Fibroblast of lung (primary cell): ENCODE measurements around the gene STIL. TPM values are rescaled to one million over a fixed set of nuclear protein-coding genes. Genes with fewer than 3 reads are reported as not detected.

Experiments used
- DNase-seq, 2 donors: peaks; one replicate each; pipeline versions ENCODE4 v3.0.0 to v3.0.0-alpha.2; 2010; ENCODE audit warnings: low read depth in 2 of 2
- H2AFZ ChIP-seq: 2 replicates; pipeline ENCODE4 v1.5.1; 2012; ENCODE audit warnings: low read length, control low read depth, inconsistent platforms
- H3K27ac ChIP-seq: 2 replicates; pipeline ENCODE4 v1.5.1; 2011; ENCODE audit warnings: low read length, control low read depth; ENCODE audit not compliant: insufficient read depth
- H3K27me3 ChIP-seq: 2 replicates; pipeline ENCODE4 v1.5.1; 2011; ENCODE audit warnings: mild to moderate bottlenecking, low read length; ENCODE audit not compliant: control insufficient read depth, insufficient read depth
- H3K36me3 ChIP-seq: 2 replicates; pipeline ENCODE4 v1.5.1; 2011; ENCODE audit warnings: low read length; ENCODE audit not compliant: control insufficient read depth, insufficient read depth
- H3K4me1 ChIP-seq: 2 replicates; pipeline ENCODE4 v1.5.1; 2011; ENCODE audit warnings: low read length; ENCODE audit not compliant: control insufficient read depth, insufficient read depth; ENCODE audit errors: extremely low read depth
- H3K4me2 ChIP-seq: 2 replicates; pipeline ENCODE4 v1.5.1; 2011; ENCODE audit warnings: low read length, control low read depth; ENCODE audit not compliant: insufficient read depth; ENCODE audit errors: extremely low read depth
- H3K4me3 ChIP-seq, 4 experiments: fragments of 200-600 bp in 1 of 4; sonication (generic) in 1 of 4; replicated peaks in 1 of 4; 2 replicates each; pipeline ENCODE4 v1.5.1; 2011 to 2016; ENCODE audit warnings: low read length in 4 of 4, low read depth in 3 of 4, mild to moderate bottlenecking in 3 of 4, control low read depth in 2 of 4, inconsistent platforms in 1 of 4, mixed read lengths in 1 of 4; ENCODE audit not compliant: insufficient read depth in 1 of 4; ENCODE audit errors: control extremely low read depth in 1 of 4
- H3K79me2 ChIP-seq: 2 replicates; pipeline ENCODE4 v1.5.1; 2012; ENCODE audit warnings: mild to moderate bottlenecking, low read length, inconsistent platforms; ENCODE audit not compliant: control insufficient read depth, insufficient read depth
- H3K9ac ChIP-seq: 2 replicates; pipeline ENCODE4 v1.5.1; 2011; ENCODE audit warnings: mild to moderate bottlenecking, low read length, control low read depth; ENCODE audit not compliant: insufficient read depth
- H3K9me3 ChIP-seq: 2 replicates; pipeline ENCODE4 v1.5.1; 2012; ENCODE audit warnings: low read depth, low read length; ENCODE audit not compliant: control insufficient read depth, insufficient read depth
- H4K20me1 ChIP-seq: 2 replicates; pipeline ENCODE4 v1.5.1; 2011; ENCODE audit warnings: low read length; ENCODE audit not compliant: control insufficient read depth, insufficient read depth; ENCODE audit errors: extremely low read depth
- EZH2 ChIP-seq: IDR thresholded peaks from 2 replicates; pipeline ENCODE4 v1.5.1; 2012; ENCODE audit warnings: low read length, control low read depth, mild to moderate bottlenecking; ENCODE audit errors: missing control alignments
- polyA plus RNA-seq, 2 donors: library from polyadenylated mRNA; depleted of rRNA in 1 of 2; stranded (reverse) in 1 of 2; unstranded in 1 of 2; fragments of >200 nt; gene quantifications; 2 replicates each; pipeline ENCODE4 v1.2.1, GENCODE V29; 2011 to 2012; ENCODE audit warnings: missing spikeins in 1 of 2
- total RNA-seq: library from RNA; depleted of rRNA; stranded (reverse); fragments of >200 nt; gene quantifications from 2 replicates; pipeline ENCODE4 v1.2.1, GENCODE V29; 2014
- TF ChIP-seq, protein P1 (sequence below), 2 donors: IDR thresholded peaks in 1 of 2; conservative IDR thresholded peaks in 1 of 2; 1 replicate in 1 of 2; 2 replicates in 1 of 2; pipeline ENCODE4 v1.5.1; 2011 to 2012; ENCODE audit warnings: low read length in 2 of 2, control low read depth in 1 of 2, inconsistent platforms in 1 of 2, low read depth in 1 of 2, mild to moderate bottlenecking in 1 of 2

STIL gene
- total and polyA plus RNA-seq, 2 donors (not counting 1 experiment from before 2014, with no cell fraction given) = 5.8 to 6.2 TPM

DNA sequence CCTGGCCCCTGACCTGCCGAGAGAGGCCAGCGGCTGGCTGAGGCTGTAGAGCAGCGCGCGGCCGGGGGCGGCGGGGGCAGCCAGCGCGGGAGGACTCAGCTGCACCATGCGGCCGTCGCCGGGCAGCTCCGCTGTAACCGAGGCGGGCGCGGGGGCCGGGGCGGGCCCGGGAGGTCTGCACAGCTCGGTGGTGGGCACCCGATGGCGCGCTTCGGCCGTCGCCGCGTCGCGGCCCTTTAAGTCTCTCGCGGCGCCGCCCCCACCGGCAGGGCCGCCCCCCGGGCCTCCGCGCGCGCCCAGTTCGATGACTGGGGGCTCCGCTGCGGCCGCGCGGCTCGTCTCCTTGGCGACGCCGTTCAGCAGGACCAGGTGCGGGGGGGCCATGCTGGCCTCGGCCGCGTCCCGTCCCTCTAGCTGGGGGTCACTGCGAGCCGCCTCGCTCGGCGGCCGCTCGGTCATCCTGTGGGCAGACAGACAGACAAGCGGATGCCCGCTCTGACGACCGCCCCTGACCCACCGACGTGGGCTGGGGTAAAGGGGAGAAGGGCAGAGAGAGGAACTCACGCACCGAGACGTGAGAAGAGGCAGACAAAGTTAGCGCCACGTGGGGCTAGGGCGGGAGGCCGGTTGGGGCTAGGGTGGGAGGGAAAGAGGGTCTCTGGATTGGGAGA, 88.4 kb downstream of the STIL start:
- H3K4me1 ChIP-seq = no peaks in the 10 kb centered on the region
- no peaks in the 10 kb centered on the region for H3K36me3 ChIP-seq
- H3K4me2 ChIP-seq = no peak overlapping the region
- H3K27me3 ChIP-seq = peaks cover 75% of the 10 kb centered on the region
- H2AFZ ChIP-seq = no peak overlapping the region
- no peaks in the 10 kb centered on the region for H3K79me2 ChIP-seq
- no peaks in the 10 kb centered on the region for H4K20me1 ChIP-seq
- no peak overlapping the region for H3K27ac ChIP-seq
- H3K4me3 ChIP-seq = no peak overlapping the region
- TF ChIP-seq EZH2 = peak; percentile 86
- TF ChIP-seq, protein P1, sequence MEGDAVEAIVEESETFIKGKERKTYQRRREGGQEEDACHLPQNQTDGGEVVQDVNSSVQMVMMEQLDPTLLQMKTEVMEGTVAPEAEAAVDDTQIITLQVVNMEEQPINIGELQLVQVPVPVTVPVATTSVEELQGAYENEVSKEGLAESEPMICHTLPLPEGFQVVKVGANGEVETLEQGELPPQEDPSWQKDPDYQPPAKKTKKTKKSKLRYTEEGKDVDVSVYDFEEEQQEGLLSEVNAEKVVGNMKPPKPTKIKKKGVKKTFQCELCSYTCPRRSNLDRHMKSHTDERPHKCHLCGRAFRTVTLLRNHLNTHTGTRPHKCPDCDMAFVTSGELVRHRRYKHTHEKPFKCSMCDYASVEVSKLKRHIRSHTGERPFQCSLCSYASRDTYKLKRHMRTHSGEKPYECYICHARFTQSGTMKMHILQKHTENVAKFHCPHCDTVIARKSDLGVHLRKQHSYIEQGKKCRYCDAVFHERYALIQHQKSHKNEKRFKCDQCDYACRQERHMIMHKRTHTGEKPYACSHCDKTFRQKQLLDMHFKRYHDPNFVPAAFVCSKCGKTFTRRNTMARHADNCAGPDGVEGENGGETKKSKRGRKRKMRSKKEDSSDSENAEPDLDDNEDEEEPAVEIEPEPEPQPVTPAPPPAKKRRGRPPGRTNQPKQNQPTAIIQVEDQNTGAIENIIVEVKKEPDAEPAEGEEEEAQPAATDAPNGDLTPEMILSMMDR (conservative IDR thresholded peaks at IDR 0.05 in 1 of 2, IDR thresholded peaks at IDR 0.05 in 1 of 2; ENCODE audit: low read depth in 1 of 2, low read length in 2 of 2) = no peak
- no peaks in the 10 kb centered on the region for H3K9me3 ChIP-seq
- H3K9ac ChIP-seq = no peak overlapping the region
- DNase-seq = no peak

DNA sequence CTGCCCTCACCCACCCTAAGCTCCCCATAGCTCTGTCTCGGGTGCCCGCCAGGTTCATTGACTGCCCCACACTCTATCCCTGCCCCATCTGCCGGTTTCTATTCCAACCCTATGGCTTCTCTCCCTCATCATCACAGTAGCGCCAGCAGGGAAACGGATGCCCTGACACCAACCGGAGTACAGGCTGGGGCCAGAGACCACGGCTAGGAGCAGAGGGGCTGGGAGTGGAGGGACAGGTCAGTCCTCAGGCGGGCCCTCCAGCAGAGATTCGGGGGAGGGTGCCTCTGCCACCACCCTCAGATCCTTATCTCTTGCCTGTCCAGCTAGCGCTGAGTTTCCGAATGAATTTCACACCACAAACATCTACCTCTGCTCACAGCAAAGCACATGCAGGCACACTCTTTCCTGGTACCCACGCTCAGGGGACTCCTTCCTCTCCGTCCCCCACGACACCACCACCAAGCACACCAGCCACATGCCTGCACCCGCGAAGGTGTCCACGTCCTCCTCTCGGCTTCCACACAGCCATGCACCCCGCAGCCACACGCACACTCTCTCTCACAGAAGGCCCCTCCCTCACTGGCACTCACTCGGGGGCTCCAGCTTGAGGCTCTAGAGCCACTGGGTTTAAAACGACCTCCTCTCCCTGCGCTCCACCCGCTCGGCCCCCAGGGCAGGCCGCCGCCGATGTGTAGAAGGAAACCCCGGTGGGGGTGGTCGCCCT, 89.1 kb downstream of the STIL start:
- H3K79me2 ChIP-seq = no peaks in the 10 kb centered on the region

More for the DNA sequence above, 89.1 kb downstream of the STIL start:
- H3K9ac ChIP-seq = no peak overlapping the region
- TF ChIP-seq EZH2 = peak; percentile 99
- TF ChIP-seq, protein P1 (conservative IDR thresholded peaks at IDR 0.05 in 1 of 2, IDR thresholded peaks at IDR 0.05 in 1 of 2; ENCODE audit: low read depth in 1 of 2, low read length in 2 of 2) = no peak
- no peaks in the 10 kb centered on the region for H4K20me1 ChIP-seq
- no peaks in the 10 kb centered on the region for H3K4me1 ChIP-seq
- H2AFZ ChIP-seq = no peak overlapping the region
- DNase-seq = no peak
- H3K9me3 ChIP-seq = no peaks in the 10 kb centered on the region
- H3K27me3 ChIP-seq = peaks cover 68% of the 10 kb centered on the region
- no peaks in the 10 kb centered on the region for H3K36me3 ChIP-seq
- H3K4me3 ChIP-seq = no peak overlapping the region
- no peak overlapping the region for H3K27ac ChIP-seq
- H3K4me2 ChIP-seq = no peak overlapping the region
